ENCODE data around the gene COL6A5. TPM values are rescaled to one million over a fixed set of nuclear protein-coding genes. Genes with fewer than 3 reads are reported as not detected.
"Not testable (repeated sequence)": the region's sequence is repeated elsewhere in the genome, so short reads cannot be mapped to it uniquely, and the experiment has no call there.

COL6A5 gene
- polyA plus RNA-seq, 1 donor from 2014 or later: not detected

DNA sequence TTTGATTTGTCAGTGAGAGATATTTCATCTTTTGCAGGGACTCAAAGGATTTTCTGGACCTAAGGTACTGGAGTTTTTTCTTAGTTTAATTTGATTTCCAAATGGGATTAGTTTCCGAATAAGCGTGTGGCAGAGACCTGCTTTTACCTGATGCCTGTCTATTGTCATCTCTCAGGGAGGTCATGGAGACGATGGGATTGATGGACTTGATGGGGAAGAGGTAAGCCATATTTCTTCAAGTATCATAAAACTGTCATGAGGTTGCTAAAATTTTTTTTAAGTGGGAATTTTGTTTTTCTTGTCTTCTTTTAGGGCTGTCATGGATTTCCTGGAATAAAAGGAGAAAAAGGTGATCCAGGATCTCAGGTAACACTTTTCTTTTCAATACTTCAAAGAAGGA is 60.5 kb downstream of the COL6A5 start:
- H3K9me3 Mint-ChIP-seq: peaks cover 6 to 11% (median 7%) of the 10 kb centered on the region in 3 donors
- no peaks in the 10 kb centered on the region for H3K4me1 Mint-ChIP-seq
- H3K4me3 Mint-ChIP-seq: no peak overlapping the region
- peaks cover 6% of the 10 kb centered on the region for H3K27me3 Mint-ChIP-seq
- H3K36me3 Mint-ChIP-seq: peaks cover 4% of the 10 kb centered on the region
- H3K27ac Mint-ChIP-seq: no peak overlapping the region

GRCh38 chr3:130408253-130408652 is 62.8 kb downstream of the COL6A5 start:
- not testable (repeated sequence) for H3K27ac Mint-ChIP-seq, H3K36me3 Mint-ChIP-seq, H3K4me1 Mint-ChIP-seq, H3K4me3 Mint-ChIP-seq
- peaks cover 10% of the 10 kb centered on the region for H3K27me3 Mint-ChIP-seq
- peaks cover 6 to 11% (median 7%) of the 10 kb centered on the region in 3 donors for H3K9me3 Mint-ChIP-seq

DNA sequence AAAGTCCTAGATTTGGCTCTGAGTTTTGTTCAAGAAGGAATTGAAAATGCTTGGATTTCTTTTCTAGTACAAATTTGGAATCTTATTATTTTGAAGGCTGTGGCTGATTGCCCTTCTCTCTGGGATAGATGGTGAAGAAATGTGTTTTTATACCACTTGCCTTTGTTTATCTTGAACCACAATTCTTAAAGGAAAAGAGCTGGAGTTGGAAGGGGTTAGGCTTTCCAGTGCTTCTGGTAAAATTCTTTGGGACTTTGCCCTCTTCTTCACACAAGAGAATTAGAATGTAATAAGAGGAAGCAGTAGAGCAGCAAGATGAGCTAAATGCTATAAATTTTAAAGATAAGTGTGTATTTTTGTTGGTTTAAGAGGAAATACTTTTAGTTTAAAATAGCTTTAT is 65.8 kb downstream of the COL6A5 start:
- no peak overlapping the region for H3K27ac Mint-ChIP-seq
- H3K27me3 Mint-ChIP-seq: peaks cover 6% of the 10 kb centered on the region
- H3K36me3 Mint-ChIP-seq: peaks cover 5% of the 10 kb centered on the region
- H3K9me3 Mint-ChIP-seq: peaks cover 6 to 11% (median 7%) of the 10 kb centered on the region in 3 donors
- no peaks in the 10 kb centered on the region for H3K4me1 Mint-ChIP-seq
- H3K4me3 Mint-ChIP-seq: no peak overlapping the region

DNA sequence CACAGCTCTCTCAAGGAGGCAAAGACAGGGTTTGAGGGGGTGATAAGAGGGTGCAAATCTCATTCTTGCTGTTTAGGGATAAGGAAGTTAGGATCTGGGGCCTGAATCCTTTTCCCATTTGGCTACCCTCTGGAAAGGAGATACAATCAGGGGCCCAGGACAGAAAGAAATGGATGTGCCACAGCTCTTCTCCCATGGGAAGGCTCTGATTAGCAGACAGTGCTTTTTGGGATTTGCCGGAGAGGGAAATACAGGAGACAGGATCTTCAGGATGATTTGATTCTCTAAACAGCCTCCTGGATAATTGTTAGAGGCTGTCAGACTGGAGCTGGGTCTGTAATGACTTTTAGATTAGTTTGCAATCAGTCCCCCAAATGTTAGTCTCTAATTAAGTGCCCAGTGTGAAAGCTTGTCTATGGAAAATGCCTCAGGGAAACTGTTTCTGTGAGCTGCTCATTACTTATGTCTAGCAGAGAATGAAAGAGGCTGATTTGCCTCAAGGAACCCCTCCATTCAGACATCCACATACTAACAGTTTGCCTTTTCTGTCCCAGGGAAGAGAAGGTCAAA is 67.6 kb downstream of the COL6A5 start:
- H3K4me3 Mint-ChIP-seq: no peak overlapping the region
- H3K4me1 Mint-ChIP-seq: no peaks in the 10 kb centered on the region
- H3K27ac Mint-ChIP-seq: no peak overlapping the region
- H3K9me3 Mint-ChIP-seq: peaks cover 1 to 6% (median 3%) of the 10 kb centered on the region in 3 donors
- peaks cover 2% of the 10 kb centered on the region for H3K36me3 Mint-ChIP-seq
- H3K27me3 Mint-ChIP-seq: peaks cover 6% of the 10 kb centered on the region

DNA sequence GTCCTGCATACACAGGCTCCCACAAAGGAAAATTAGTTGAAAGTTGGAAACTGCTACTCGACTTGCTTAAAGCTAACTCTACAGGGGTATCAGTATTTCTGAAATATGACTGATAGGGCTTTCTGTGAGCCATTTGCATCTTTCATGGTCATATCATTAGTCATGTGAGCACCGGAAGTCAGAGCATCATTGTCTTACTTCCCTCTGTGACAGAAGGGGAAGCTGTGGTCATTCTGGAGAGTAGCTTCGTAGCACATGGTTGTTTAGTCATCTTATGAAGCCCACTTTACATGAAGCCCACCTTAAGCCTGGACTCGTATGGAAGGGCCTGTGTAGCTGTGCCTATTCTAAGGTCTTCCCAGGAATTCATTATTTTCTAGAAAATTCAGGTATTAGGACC is 69.0 kb downstream of the COL6A5 start:
- peaks cover 6% of the 10 kb centered on the region for H3K27me3 Mint-ChIP-seq
- no peak overlapping the region for H3K4me3 Mint-ChIP-seq
- H3K36me3 Mint-ChIP-seq: peaks cover 1% of the 10 kb centered on the region
- H3K4me1 Mint-ChIP-seq: no peaks in the 10 kb centered on the region
- H3K27ac Mint-ChIP-seq: no peak overlapping the region
- H3K9me3 Mint-ChIP-seq: peaks cover 0 to 1% (median 0%) of the 10 kb centered on the region in 3 donors

DNA sequence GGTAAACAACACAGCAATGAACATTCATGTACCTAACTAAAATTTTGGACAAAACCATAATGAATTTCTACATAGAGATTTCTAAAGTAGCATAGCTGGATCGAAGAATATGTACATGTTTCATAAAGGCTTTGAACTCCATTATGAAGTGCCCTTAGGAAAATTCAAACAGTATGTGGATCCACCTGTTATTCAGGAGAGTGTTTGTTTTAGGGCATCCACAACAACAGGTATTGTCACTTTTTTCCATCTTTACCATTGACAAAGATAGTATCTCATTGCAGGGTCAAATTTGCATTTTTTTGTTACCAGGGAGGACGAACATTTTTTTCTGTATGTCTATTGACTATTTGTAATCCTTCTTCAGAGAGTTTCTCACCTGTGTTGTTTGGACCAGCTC is 75.0 kb downstream of the COL6A5 start:
- no peak overlapping the region for H3K27ac Mint-ChIP-seq
- H3K4me1 Mint-ChIP-seq: no peaks in the 10 kb centered on the region
- H3K4me3 Mint-ChIP-seq: no peak overlapping the region
- peaks cover 2% of the 10 kb centered on the region for H3K36me3 Mint-ChIP-seq
- no peaks in the 10 kb centered on the region for H3K27me3 Mint-ChIP-seq
- peaks cover 0 to 3% (median 0%) of the 10 kb centered on the region in 3 donors for H3K9me3 Mint-ChIP-seq

- H3K9me3 Mint-ChIP-seq: peaks cover 0 to 3% (median 0%) of the 10 kb centered on the region in 3 donors
- H3K27me3 Mint-ChIP-seq: no peaks in the 10 kb centered on the region
- H3K27ac Mint-ChIP-seq: no peak overlapping the region
- peaks cover 2% of the 10 kb centered on the region for H3K36me3 Mint-ChIP-seq
- no peaks in the 10 kb centered on the region for H3K4me1 Mint-ChIP-seq
- no peak overlapping the region for H3K4me3 Mint-ChIP-seq
Measured at GRCh38 chr3:130423064-130423463, 77.6 kb downstream of the COL6A5 start.

- H3K4me3 Mint-ChIP-seq: no peak overlapping the region
- H3K4me1 Mint-ChIP-seq: no peaks in the 10 kb centered on the region
- no peak overlapping the region for H3K27ac Mint-ChIP-seq
- H3K36me3 Mint-ChIP-seq: peaks cover 2% of the 10 kb centered on the region
- peaks cover 0 to 2% (median 0%) of the 10 kb centered on the region in 3 donors for H3K9me3 Mint-ChIP-seq
- no peaks in the 10 kb centered on the region for H3K27me3 Mint-ChIP-seq
Measured at GRCh38 chr3:130424837-130425236, 79.4 kb downstream of the COL6A5 start.

GRCh38 chr3:130425484-130425883 is 80.0 kb downstream of the COL6A5 start:
- Mint-ChIP-seq H3K4me3 (no peak overlapping the region), H3K36me3 (no peaks in the 10 kb centered on the region), H3K9me3 (no peaks in the 10 kb centered on the region), H3K4me1 (no peaks in the 10 kb centered on the region), H3K27ac (no peak overlapping the region), H3K27me3 (no peaks in the 10 kb centered on the region)

DNA sequence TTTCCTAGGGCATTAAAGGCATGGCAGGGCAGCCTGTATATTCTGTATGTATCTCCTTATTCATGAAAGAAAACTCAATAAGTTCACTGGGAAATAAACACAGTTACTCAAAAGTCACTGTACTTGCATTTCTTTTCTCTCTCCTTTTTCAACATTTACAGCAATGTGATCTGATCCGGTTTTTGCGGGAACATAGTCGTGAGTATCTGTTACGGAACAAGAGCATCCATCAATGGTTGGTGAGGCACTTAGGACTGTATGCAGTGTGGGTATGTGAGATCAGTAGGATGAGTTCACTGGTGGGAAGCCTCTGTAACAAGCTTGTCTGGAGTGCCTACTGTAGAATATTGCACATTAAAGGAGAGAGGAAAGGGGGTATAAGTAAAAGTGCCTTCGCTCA is 80.7 kb downstream of the COL6A5 start:
- H3K27ac Mint-ChIP-seq: no peak overlapping the region
- H3K36me3 Mint-ChIP-seq: no peaks in the 10 kb centered on the region
- H3K4me3 Mint-ChIP-seq: no peak overlapping the region
- no peaks in the 10 kb centered on the region for H3K27me3 Mint-ChIP-seq
- no peaks in the 10 kb centered on the region for H3K4me1 Mint-ChIP-seq
- H3K9me3 Mint-ChIP-seq: no peaks in the 10 kb centered on the region

DNA sequence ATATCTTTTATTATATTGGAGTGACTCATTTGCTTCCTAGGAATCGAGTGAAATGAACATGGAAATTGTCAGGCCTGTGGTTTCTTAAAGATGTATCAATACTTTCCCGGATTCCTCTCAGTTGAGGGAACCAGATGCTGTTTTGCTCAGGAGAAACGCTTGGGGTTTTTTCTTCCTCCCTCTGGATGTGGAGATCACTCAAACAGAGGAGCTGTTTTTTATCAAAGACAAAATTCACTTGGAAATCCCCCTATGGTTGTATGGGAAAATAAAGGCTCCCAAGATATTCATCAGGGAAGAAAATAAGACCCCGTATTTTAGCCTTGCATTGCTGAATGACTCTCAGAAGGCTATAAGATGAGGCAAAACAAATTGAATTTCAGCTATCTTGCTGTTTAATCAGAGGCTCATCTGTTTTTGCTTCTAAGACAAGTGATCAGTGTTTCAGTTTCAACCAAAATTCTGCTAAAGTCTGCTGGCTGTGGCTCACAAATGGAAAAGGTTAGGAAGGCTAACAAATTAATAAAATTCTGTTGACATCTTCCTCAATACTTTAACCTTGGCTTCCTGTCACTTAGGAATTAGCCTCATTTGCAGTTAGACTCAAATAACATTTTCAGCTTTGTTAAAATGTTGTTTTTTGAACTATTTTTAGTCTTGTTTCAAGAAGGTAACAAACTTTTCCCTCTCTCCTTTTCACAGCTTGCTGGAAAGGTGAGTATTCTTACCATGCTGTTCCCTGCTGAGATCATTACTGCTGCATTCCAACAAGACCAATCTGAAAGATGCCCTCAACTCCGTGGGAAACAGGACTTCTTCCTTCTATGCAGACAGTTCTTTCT is 83.6 kb downstream of the COL6A5 start:
- H3K4me1 Mint-ChIP-seq: no peaks in the 10 kb centered on the region
- no peaks in the 10 kb centered on the region for H3K9me3 Mint-ChIP-seq
- H3K4me3 Mint-ChIP-seq: no peak overlapping the region
- H3K27me3 Mint-ChIP-seq: no peaks in the 10 kb centered on the region
- no peak overlapping the region for H3K27ac Mint-ChIP-seq
- no peaks in the 10 kb centered on the region for H3K36me3 Mint-ChIP-seq

DNA sequence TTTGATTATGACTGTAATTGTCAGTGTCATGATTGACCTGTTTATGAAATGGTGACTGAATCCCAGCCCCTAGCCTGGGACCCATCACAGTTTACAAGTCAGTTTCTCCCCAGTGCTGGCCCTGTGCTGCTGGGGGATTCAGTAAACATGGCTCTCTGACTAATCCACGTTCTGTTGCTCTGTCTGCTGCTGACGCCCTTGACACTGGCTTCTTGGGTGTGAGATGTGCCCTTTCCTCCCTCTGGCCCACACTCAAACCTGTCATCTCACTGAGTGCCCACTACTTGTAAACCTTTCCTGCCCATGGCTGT is 84.2 kb downstream of the COL6A5 start:
- Mint-ChIP-seq H3K4me3 (no peak overlapping the region), H3K4me1 (no peaks in the 10 kb centered on the region), H3K27me3 (no peaks in the 10 kb centered on the region), H3K9me3 (peaks cover 0 to 1% (median 0%) of the 10 kb centered on the region in 3 donors), H3K36me3 (no peaks in the 10 kb centered on the region), H3K27ac (no peak overlapping the region)

GRCh38 chr3:130430266-130430665 is 84.8 kb downstream of the COL6A5 start:
- peaks cover 0 to 2% (median 0%) of the 10 kb centered on the region in 3 donors for H3K9me3 Mint-ChIP-seq
- H3K27ac Mint-ChIP-seq: no peak overlapping the region
- H3K4me3 Mint-ChIP-seq: no peak overlapping the region
- H3K4me1 Mint-ChIP-seq: no peaks in the 10 kb centered on the region
- no peaks in the 10 kb centered on the region for H3K27me3 Mint-ChIP-seq
- no peaks in the 10 kb centered on the region for H3K36me3 Mint-ChIP-seq

DNA sequence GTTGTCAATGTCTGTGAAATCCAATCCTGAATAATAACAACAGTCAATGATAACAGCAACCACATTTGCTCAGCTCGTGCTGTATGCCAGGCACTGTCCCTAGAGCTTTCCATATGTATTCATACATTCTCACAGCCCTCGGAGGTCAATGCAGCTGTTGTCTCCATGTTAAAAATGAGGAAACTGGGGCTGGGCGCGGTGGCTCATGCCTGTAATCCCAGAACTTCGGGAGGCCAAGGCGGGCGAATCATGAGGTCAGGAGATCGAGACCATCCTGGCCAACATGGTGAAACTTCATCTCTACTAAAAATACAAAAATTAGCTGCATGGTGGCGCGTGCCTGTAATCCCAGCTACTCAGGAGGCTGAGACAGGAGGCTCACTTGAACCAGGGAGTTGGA is 86.6 kb downstream of the COL6A5 start:
- H3K27me3 Mint-ChIP-seq, H3K27ac Mint-ChIP-seq, H3K4me1 Mint-ChIP-seq, H3K36me3 Mint-ChIP-seq, H3K9me3 Mint-ChIP-seq, H3K4me3 Mint-ChIP-seq: not testable (repeated sequence)

DNA sequence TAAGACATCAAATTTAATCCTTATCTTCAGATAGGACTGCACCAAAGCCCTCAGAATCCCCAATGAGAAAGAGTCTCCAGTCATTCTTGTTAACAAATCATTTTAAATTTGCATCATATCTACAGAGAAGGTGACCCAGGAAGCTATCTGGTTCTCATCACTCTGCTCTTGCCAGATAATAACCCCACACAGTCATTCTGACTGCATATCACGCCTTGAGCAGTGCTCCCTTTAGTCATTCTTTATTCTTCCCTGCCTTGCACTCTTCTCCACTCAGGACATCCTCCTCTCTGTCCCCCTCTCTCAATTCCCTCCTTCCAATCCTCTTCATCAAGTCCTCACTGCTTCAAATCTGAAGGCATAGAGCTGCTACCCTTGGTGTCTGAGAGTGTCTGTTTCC is 87.8 kb downstream of the COL6A5 start:
- Mint-ChIP-seq H3K4me3 (no peak overlapping the region), H3K4me1 (no peaks in the 10 kb centered on the region), H3K9me3 (peaks cover 0 to 5% (median 0%) of the 10 kb centered on the region in 3 donors), H3K27me3 (peaks cover 5% of the 10 kb centered on the region), H3K27ac (no peak overlapping the region), H3K36me3 (no peaks in the 10 kb centered on the region)

GRCh38 chr3:130442284-130442683 is 96.8 kb downstream of the COL6A5 start:
- H3K9me3 Mint-ChIP-seq: peaks cover 0 to 2% (median 0%) of the 10 kb centered on the region in 3 donors
- H3K27ac Mint-ChIP-seq: no peak overlapping the region
- no peaks in the 10 kb centered on the region for H3K4me1 Mint-ChIP-seq
- peaks cover 10% of the 10 kb centered on the region for H3K27me3 Mint-ChIP-seq
- no peaks in the 10 kb centered on the region for H3K36me3 Mint-ChIP-seq
- no peak overlapping the region for H3K4me3 Mint-ChIP-seq

All from IgD-negative memory B cell (primary cell).